ENCODE results near the gene FEV.

Gene FEV

DNA sequence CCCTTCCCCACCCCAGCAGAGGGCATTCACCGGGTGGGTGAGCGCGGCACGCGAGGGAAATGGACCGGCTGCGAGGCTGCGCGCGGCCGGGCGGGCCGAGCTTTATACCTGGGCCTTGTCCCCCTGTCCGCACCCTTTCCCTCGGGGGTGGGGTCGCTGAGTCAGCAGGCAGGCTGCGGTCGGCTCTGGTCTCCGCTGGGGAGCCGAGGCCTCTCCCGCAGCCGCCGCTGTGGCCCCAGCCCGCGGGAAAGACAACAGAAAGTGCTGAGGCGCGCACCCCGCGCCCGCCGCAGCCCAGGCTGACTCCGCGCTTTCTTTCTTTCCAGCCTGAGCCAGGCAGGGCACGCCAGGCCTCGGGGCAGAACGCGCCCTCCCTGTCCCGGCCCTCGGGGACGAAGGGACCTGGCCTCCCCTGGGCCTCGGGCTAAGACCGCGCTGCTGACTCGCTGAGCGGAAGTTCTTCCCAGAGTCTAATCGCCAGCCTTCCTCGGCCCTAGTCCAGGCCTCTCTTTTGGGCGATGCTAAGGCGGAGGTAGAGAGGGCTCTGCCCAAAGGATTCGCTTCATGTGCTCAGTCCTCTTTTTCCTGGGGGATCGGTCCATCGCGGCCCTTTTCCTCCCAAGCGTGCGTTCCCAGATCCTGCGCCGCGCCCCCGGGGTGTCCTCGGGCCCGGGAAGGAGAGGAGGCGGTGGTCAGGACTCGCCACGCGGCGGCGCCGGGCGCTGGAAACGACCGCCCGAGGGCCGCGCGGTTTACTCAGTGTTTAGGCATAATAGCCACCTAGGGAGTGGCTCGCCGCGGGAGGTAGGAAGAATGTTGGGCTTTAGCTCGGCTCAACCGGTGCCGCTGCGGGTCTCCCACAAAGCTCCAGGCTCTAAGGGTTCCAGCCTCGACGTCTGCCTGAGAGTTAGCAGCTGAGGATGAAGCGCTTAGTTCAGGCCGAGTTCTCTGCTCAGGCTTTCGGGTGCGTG, 8.6 kb upstream of the FEV start, which contains the start of gene CRYBA2:
Gene CRYBA2 (minus strand): TSS at position 78 of the 971 bp plus-strand sequence. CDS start 246 bp downstream, outside the sequence.
- in situ Hi-C loops (cut with MboI; ENCODE audit: low sequenced_read_pairs): no loop called here

DNA sequence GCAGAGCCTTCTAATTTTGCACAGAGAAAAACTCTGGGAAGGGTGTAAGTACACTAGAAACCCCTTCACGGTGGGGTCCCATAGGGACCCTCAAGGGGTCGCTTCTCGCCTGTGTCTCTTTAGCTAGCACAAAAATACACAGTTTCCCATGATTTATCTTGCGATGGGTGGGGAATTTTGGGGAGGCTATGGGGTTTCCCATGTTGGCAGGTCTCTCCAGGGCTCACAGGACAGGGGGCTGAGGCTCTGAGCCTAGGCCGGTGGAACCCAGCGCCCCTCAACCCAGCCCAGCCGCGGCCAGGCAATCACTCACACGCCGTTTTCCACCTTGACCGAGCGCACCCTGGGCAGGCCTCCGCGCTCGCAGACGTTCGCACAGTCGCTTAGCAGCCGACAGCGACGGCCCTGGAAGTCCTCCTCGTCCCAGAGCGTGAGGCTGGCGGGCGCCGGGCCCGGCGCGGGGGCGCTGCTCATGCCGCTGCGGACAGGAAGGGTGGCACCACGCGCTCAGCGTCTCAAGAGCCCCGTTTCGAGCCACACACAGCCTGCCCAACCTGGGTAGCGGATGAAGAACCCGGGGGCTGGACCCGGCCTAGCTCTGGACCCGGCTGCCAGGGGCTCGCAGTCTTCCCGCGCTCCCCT, 7.8 kb upstream of the FEV start:
- in situ Hi-C loops (cut with MboI; ENCODE audit: low sequenced_read_pairs): no loop called here

DNA sequence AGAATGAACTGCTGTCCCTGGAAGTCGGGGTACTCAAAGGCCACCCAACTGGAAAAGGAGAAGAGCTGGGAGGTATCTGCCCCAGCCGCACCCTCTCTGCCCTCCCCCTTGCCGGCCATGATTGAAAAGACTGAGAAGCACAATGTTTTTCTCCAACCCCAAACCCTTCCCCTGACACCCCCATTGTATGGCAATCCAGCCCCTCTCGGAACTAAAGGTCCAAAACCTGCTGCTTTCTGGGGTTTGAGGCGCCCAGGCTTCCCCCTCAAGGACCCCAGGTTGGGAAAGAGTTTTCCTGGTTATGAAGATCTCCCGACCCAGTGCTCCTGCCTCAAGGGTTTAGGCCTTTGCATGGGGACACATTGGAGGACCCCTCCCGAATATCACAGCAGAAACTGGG, 7.2 kb upstream of the FEV start:
- in situ Hi-C loops (cut with MboI; ENCODE audit: low sequenced_read_pairs): no loop called here

DNA sequence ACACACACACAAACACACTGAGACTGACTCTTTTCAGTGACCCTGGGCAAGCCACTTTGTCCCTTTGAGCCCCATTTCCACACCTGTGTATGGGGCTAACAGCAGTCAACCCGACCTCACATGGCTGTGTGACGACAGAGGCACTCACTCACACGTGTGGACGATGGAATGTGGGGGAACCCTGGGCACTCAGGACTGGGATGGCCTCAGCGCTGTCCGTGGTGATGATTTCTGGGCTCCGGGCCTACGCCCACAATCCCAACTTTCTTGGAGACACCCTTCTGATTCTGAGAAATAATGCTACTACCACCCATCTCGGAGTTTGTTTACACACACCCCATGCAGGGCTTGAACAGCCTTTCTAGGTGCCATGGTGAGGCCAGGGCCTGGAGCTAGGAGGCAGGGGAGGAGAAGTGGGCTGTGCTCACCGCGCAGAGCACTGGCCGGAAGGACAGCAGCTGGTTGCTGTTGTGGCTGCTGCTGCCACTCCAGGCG, 6.7 kb upstream of the FEV start:
- in situ Hi-C loops (cut with MboI; ENCODE audit: low sequenced_read_pairs): no loop called here

DNA sequence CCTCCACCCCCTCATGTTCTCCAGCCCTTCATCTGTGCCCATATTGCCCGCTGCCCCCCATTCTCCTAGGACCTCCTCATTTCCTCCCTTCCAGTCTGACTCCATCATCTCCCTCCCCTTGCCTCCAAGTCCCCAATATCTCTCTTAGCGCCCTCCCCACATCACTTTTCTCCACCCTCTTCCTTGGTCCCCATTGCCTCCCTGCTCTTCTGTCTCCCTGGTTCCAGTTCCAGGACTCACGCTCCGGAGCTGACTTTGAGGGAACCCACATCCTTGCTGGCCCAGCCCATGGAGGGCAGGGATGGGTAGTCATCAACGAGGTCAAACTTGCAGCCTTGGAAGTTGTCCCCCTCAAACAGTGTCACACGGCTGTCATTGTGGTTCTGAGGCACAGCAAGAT, 5.6 kb upstream of the FEV start:
- in situ Hi-C loops (cut with MboI; ENCODE audit: low sequenced_read_pairs): no loop called here

DNA sequence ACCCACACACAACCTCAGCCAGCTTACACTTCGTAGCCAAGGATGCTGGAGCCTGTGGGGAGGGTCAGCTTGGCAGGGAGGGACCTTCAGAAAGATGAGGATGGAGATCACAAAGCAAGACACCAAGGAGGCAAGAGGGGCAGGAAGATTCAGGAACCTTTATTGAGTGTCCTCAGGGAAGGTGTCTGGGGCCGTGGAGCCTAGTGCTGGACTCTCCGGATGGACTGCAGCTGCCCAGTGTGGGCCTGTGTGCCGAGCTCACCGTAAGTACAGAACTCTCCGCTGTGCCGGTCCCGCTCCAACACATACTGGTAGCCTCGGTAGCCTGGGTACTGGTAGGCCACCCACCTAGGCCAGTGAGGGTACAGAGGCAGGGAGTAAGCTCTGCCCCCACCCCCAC, 5.1 kb upstream of the FEV start:
- in situ Hi-C loops (cut with MboI; ENCODE audit: low sequenced_read_pairs): no loop called here

DNA sequence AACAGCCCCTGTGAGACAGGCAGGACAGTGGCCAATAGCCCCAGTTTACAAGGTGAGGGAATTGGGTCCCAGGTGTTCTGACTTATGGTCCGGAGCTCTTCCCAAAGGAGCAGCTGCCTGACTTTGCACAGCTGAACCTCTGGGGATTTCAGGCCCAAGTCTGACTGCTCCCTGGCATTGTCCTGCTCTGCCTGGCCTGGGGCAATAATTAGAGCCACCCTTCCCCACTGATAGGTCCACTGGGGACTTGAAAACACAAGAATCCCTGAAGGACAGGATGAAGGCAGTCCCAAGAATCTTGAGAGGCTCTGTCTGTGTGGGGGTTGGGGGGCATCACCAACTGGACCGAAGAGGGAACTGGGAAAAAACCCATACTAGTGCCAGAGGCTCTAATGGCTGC, 3.7 kb upstream of the FEV start:
- in situ Hi-C loops (cut with MboI; ENCODE audit: low sequenced_read_pairs): no loop called here

DNA sequence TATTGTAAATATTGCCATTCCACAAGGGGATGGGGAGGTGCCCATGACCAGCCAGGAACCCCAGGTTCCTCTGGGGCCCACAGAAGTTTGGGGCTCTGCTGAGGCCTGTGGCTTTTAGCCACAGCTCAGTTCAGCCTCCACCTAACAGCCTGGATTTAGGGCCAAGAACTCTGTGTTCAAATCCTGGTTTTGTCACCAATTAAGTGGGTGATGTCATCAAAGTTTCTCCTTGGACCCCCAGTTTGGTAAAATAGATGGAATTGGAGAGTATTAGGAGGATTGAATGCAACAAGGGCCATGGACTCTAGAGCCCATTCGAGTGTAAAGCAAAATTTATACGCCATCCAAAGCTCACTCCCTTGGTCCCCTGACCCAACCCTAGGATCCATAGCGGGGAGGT, 3.2 kb upstream of the FEV start:
- in situ Hi-C loops (cut with MboI; ENCODE audit: low sequenced_read_pairs): no loop called here

DNA sequence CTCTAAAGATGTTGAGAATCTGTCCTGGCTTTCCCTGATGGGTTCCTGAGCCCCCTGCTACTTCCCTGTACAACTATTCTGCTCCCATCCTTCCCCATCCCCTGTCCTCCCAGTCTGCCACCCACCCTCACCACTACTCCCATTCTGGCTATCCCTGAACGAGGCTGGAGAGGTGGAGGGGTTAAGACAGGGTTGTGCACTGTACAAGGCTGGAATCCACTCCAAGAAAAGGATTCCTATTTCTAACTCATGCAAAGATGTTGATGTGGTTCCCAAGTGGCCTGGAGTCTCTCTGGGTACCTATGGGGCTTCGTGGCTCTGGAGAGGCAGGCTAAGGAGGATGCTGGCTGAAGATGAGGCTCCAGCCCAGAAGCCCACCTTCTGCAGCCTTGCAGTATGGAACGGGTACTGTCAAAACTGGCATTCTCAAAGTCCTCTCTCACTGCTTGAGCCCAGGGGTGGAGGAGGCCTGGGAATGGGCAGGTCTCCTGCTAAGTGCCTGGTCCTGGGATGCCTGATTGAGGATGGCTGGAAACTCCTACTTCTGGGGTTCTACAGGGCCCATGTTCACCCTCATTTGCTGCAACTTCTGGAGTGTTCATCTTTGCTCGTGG, 1.3 kb upstream of the FEV start:
- in situ Hi-C loops (cut with MboI; ENCODE audit: low sequenced_read_pairs): no loop called here

DNA sequence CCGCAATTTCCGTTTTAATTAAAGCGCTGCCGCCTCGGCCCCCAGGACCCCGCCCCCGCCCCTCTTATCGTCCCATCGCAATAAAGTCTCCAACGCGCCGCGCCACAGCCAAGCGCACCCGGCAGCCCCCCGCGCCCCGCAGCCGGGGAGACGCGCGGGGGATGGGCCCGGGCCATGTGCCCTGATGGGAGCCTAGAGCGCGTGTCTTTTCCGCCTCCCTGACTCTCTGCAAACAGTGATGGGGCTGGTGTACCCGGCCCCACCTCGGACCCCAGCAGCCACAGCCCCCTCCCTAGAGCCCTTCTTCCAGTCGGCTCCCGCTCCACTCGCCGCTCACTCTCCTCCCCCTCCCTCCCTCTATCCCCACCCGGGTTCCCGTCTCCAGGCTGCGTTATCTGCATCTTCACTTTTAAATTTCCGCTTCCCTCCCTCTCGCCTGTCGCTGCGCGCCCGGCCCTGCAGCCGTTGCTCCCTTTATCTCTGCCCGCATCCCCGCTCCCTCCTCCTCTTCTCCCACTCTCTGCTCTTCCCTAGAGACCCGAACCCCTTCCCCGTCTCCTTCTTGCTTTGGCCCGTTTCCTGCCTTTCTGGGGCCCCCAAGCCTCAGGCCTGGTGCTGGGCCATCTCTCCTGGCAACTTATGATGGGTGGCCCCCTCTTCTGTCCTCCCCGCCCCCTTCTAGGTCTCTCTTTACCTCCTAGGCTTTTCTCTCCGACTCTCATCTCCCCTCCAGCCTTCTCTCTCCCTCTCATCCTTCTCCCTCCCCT, 524 bp upstream of the FEV start:
- in situ Hi-C loops (cut with MboI; ENCODE audit: low sequenced_read_pairs): no loop called here

DNA sequence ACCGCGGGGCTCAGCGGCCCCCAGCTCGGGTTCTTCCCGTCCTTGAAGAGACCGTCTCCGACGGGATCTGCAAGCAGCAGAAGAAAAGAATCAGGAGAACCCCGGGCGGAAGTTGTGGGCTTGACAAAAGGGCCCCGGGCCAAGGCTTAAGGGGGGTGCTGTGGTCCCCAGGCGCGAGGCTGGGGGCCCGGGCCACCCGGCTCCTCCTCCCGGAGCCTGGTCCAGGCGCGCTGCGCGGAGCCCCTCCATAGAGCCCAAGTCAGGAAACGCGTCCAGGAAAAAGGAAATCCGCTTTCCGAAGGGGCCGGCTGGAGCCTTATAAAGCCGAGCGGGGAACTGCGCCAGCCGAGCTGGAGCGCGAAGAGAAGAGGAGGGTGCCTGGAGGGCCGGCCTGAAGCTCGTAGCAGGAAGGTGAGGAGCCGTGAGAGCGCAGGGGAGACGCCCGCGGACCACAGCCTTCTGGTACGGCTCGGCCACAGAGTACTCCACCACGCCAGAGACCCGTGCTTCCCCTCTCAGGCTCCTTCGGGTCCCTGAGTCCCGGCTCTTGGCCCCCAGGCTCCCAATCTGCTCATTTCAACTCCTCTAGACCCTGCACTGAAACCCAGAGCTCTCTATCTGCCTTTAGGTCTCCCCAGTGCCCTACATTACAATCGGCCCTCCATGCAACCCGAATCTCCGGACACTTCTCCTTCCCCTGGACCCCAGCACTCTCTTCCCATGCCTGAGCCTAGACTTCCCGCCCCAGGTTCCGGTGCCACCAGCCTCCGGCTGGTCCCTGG, 554 bp downstream of the FEV start:
- in situ Hi-C loops (cut with MboI; ENCODE audit: low sequenced_read_pairs): no loop called here

DNA sequence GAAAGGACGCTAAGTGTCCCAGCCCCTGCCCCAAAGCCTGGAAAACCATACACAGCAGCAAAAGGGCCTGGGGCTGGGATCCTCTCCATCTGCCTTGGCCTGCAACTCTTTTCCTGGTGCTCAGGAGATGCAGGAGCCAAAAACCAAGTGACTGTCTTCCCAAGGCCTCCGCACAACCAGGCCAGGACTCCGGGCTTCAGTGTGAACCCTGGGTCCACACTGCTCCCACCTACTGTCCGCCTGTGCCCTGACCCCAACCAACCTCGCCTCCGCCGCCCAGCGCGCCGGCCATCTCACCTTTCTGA, 1.1 kb downstream of the FEV start:
- in situ Hi-C loops (cut with MboI; ENCODE audit: low sequenced_read_pairs): no loop called here

DNA sequence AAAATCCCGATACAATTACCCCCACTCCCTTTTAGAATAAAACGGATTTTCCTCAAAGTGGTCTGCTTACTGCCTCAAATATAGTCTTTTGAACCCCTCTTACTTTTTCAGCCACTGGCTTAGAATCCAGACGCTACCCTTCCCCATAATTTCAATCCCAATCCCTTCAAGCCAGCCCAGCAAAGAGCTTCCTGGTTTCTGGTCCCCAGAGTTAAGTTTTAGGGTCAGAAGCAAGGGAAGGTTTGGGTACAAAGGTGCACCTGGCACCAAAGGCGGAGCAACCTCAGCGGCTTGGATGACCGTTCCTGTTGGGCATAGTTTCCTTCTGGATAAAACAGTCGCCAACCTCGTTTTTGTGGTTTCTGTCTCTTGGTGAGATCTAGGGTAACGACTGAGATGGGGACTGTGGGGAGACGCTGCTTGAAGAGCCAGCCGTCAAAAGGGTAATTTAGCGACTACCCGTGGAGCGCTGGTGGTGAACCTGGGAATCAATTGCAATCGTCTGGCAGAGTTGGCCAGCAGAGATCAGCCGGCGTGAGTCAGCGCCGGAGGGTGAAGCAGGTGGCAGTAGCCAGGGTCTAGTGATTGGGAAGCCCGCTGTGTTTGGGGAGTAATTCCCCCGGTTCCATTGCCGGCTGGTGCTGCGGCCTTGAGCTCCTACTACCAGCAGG, 1.6 kb downstream of the FEV start:
- in situ Hi-C loops (cut with MboI; ENCODE audit: low sequenced_read_pairs): no loop called here

DNA sequence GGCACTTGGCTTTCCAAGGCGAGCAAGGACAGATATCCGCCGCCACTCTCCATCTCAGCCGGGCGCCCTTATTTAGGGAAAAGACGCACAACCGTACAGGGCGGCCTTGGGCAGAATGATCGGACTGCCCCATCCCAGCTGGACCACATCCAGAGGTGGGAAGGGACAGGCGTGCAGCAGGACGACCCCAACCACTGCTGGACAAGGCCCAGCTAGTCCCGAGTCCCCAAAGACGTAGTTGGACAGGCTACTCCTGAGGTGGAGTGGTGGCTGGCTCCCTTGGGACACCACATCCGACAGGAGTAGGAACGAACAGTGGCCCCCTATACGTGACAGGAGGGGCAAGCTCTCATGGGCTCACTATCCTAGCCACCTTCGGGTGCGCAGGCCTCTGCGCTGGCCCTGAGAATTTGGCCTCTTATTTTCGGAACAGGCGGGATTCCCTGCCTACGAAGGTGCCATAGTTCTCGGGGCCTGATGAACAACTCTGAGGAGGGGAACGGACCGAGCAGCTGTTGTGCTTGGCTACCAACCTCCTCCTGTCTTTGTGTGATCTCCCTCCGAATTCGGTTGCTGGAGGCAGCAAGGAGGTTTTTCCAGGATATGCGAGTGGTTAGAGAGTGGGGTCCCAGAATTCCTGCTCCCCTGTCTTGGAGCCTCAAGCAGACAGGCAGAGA, 2.3 kb downstream of the FEV start:
- in situ Hi-C loops (cut with MboI; ENCODE audit: low sequenced_read_pairs): no loop called here

DNA sequence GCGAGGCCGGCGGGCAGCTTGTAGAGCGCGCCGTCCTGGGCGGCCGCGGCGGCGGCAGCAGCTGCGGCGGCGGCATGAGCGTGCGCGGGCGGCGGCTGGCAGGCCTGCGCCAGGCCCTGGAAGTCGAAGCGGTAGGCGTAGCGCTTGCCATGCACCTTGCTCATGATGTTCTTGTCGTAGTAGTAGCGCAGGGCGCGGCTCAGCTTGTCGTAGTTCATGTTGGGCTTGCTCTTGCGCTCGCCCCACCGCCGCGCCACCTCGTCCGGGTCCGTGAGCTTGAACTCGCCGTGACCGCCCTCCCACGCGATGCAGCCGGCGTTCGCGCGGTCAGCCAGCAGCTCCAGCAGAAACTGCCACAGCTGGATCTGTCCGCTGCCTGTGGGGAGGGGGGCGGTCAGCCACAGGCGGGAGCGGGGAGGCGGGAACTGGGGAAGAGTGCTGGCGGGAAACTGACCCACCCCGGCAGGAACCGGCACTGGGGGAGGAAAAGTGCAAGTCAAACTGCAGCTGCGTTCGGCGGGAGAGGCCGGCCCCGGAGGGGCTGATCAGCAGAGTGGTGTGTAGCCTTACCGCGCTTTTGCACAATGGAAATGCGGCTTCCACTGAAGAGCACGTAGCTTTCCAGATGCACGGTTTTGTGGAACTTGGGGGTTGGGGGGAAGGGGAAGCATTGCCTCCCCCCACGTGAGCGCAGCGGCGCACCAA, 3.0 kb downstream of the FEV start:
- in situ Hi-C loops (cut with MboI; ENCODE audit: low sequenced_read_pairs): no loop called here

DNA sequence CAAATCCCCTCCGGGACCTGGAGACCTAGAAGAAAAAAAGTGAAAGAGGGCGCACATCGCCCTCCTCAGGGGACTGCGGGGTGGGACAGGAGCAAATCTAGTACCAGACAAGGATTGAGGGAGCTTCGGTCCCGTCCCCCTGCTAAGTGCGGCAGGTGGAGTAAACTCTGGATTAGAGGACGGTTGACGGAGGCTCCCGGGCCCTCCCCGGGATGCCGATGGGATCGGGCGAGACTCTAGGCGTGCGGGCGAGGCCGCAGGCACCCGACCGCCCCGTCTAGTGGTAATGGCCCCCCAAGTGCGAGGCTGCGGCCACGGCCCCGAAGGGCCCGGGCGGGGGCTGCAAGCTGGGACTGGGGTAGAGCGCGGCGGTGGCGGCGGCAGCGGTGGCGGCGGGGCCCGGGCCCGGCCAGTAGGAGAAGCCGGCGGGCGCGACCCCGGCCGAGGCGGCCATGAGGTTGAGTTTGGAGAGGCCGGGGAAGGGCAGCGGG, 3.5 kb downstream of the FEV start:
- in situ Hi-C loops (cut with MboI; ENCODE audit: low sequenced_read_pairs): no loop called here

DNA sequence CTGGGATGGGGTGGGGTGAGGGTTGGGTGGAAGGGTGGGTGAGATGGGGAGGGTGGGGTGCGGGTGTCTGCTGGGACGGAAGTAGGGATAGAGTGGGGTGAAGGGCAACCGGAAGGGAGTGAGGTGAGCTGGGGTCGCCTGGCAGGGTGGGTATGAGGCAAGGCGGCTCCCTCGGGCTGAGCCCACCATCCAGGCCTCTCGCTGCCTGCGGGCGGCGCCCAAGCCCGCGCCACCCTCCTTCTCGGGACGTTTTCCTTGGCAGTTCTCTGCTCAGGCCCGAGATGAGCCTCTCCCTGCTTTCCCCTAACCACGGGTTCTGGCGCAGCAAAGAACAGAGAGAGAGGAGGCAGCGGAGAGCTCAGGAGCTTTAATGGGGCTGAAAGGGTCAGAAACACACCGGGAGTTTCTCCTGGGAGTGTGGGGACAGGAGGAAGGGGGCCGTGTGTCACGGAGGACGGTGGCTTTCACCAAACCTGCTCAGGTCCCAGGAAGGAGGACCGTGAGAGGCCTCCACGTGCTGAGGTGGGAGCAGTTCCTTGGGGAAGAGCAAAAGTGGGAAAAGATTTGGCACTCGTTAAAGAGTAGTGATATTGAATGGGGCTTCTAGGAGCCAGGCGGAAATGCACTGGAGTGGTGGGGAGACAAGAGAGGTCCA, 4.1 kb downstream of the FEV start:
- in situ Hi-C loops (cut with MboI; ENCODE audit: low sequenced_read_pairs): no loop called here
